Endometrial microvascular endothelial cells (primary cell): ENCODE data around the gene DUSP5. TPM values are rescaled to one million over a fixed set of nuclear protein-coding genes. Genes with fewer than 3 reads are reported as not detected.

Experiments used
- in situ Hi-C: cut with HindIII; loops from 2 replicates; pipeline ENCODE4 v1.10.0; 2017; ENCODE audit warnings: low sequenced_read_pairs, low pct_unique_long_range_greater_than_20kb; ENCODE audit errors: inconsistent ontology term
- total RNA-seq: library from RNA; depleted of rRNA; stranded (reverse); fragments of >200 nt; gene quantifications from one replicate; pipeline ENCODE4 v1.2.3, GENCODE V29; 2015; ENCODE audit errors: inconsistent ontology term

Gene DUSP5
- total RNA-seq, 1 donor from 2014 or later = 34.1 TPM

- in situ Hi-C loops = no loop called here
Measured at GRCh38 chr10:110510730-110511129, 13.0 kb downstream of the DUSP5 start.

GRCh38 chr10:110511734-110512449 is 14.2 kb downstream of the DUSP5 start:
- in situ Hi-C loops = no loop called here

- in situ Hi-C loops = no loop called here
Measured at GRCh38 chr10:110512461-110513187, 14.9 kb downstream of the DUSP5 start.

GRCh38 chr10:110513949-110514348 is 16.2 kb downstream of the DUSP5 start:
- in situ Hi-C loops = no loop called here

- in situ Hi-C loops = no loop called here
Measured at GRCh38 chr10:110514848-110515247, 17.1 kb downstream of the DUSP5 start.

GRCh38 chr10:110516815-110517492 is 19.2 kb downstream of the DUSP5 start:
- in situ Hi-C loops = no loop called here

- in situ Hi-C loops = no loop called here
Measured at GRCh38 chr10:110522365-110522988, 24.8 kb downstream of the DUSP5 start.

- in situ Hi-C loops = no loop called here
Measured at GRCh38 chr10:110523736-110524135, 26.0 kb downstream of the DUSP5 start.

GRCh38 chr10:110524179-110524858 is 26.6 kb downstream of the DUSP5 start:
- in situ Hi-C loops = no loop called here

- in situ Hi-C loops = loop anchor here (25.0 kb wide), 1 partner anchor 188 kb away; no protein-coding TSS in a partner anchor
Measured at GRCh38 chr10:110524859-110525232, 27.1 kb downstream of the DUSP5 start.

- in situ Hi-C loops = loop anchor here (25.0 kb wide), 1 partner anchor 188 kb away; no protein-coding TSS in a partner anchor
Measured at GRCh38 chr10:110525349-110526260, 27.9 kb downstream of the DUSP5 start.

GRCh38 chr10:110527731-110528171 is 30.0 kb downstream of the DUSP5 start:
- in situ Hi-C loops = loop anchor here (25.0 kb wide), 1 partner anchor 190 kb away; no protein-coding TSS in a partner anchor

GRCh38 chr10:110528224-110528996 is 30.7 kb downstream of the DUSP5 start:
- in situ Hi-C loops = loop anchor here (25.0 kb wide), 1 partner anchor 191 kb away; no protein-coding TSS in a partner anchor

GRCh38 chr10:110528997-110529524 is 31.4 kb downstream of the DUSP5 start:
- in situ Hi-C loops = loop anchor here (25.0 kb wide), 1 partner anchor 192 kb away; no protein-coding TSS in a partner anchor

- in situ Hi-C loops = loop anchor here (25.0 kb wide), 1 partner anchor 192 kb away; no protein-coding TSS in a partner anchor
Measured at GRCh38 chr10:110529596-110530011, 31.9 kb downstream of the DUSP5 start.

GRCh38 chr10:110530131-110530831 is 32.6 kb downstream of the DUSP5 start:
- in situ Hi-C loops = loop anchor here (25.0 kb wide), 1 partner anchor 193 kb away; no protein-coding TSS in a partner anchor
